H1 (cell line): ENCODE measurements around the gene SLC7A5. TPM values are rescaled to one million over a fixed set of nuclear protein-coding genes. Genes with fewer than 3 reads are reported as not detected.

ENCODE experiments used
- SRF ChIP-seq: IDR thresholded peaks from 2 replicates; pipeline ENCODE4 v1.6.1; 2011; ENCODE audit warnings: mild to moderate bottlenecking, low read depth, low read length, moderate library complexity
- polyA plus RNA-seq, 7 experiments: library from polyadenylated mRNA; depleted of rRNA in 3 of 7; stranded (reverse) in 5 of 7; unstranded in 2 of 7; fragments of >200 nt in 5 of 7; fragments of 200-250 nt in 2 of 7; gene quantifications; 1 replicate in 5 of 7; 2 replicates in 1 of 7; 4 replicates in 1 of 7; pipeline versions ENCODE4 v1.2.1 to v1.2.3, GENCODE V29; 2011 to 2013; ENCODE audit warnings: missing spikeins in 2 of 7, mixed read lengths in 2 of 7
- total RNA-seq: library from RNA; stranded (reverse); fragmentation: NEBNext Ultra II Directional; extraction: Animal tissue kit (Norgen Biotek cat#: 25700); gene quantifications from 2 replicates; pipeline ENCODE4 v1.2.1, GENCODE V29; 2021

The SLC7A5 gene
- total and polyA plus RNA-seq, 2 of the 8 experiments (the other 6 are each of a cell fraction or from before 2014, with no cell fraction given), result 68.2 to 341 TPM

- TF ChIP-seq SRF, result no peak
These were observed 32.3 kb downstream of the SLC7A5 start (continued) for GRCh38 chr16:87836844-87837581.
